Heart left ventricle (tissue), 16 donors: Measurements from ENCODE around the gene SENP5. TPM values are rescaled to one million over a fixed set of nuclear protein-coding genes. Genes with fewer than 3 reads are reported as not detected.

ENCODE experiments used
- ATAC-seq, 4 donors: fragments of 200-7000 bp; cut with Tn5 transposase; one replicate each; pipeline ENCODE4 v1.9.1; 2020 to 2022; ENCODE audit warnings: moderate library complexity in 4 of 4, mild to moderate bottlenecking in 3 of 4, moderate number of reproducible peaks in 1 of 4
- DNase-seq, 5 donors: peaks; one replicate each; pipeline ENCODE4 v3.0.0-alpha.2; 2020
- H3K27ac ChIP-seq, 12 donors: fragments of 200-600 bp; sonication (generic) in 4 of 12; one replicate each; pipeline versions ENCODE4 v1.5.0 to v1.8.0; 2016 to 2022; ENCODE audit warnings: mild to moderate bottlenecking in 2 of 12
- H3K27me3 ChIP-seq, 9 donors: fragments of 200-600 bp; sonication (generic) in 2 of 9; one replicate each; pipeline versions ENCODE4 v1.5.1 to v1.8.0; 2016 to 2022; ENCODE audit warnings: mild to moderate bottlenecking in 3 of 9
- H3K36me3 ChIP-seq, 9 donors: fragments of 200-600 bp; sonication (generic) in 2 of 9; one replicate each; pipeline versions ENCODE4 v1.5.0 to v1.8.0; 2018 to 2022; ENCODE audit warnings: mild to moderate bottlenecking in 2 of 9
- H3K4me1 ChIP-seq, 12 donors: fragments of 200-600 bp; sonication (generic) in 4 of 12; one replicate each; pipeline versions ENCODE4 v1.5.0 to v1.8.0; 2016 to 2022; ENCODE audit warnings: mild to moderate bottlenecking in 3 of 12
- H3K4me3 ChIP-seq, 12 donors: fragments of 200-600 bp; sonication (generic) in 4 of 12; one replicate each; pipeline versions ENCODE4 v1.5.0 to v1.8.0; 2017 to 2022; ENCODE audit warnings: mild to moderate bottlenecking in 9 of 12, moderate library complexity in 4 of 12
- H3K9me3 ChIP-seq, 12 donors: fragments of 200-600 bp; sonication (generic) in 4 of 12; one replicate each; pipeline versions ENCODE4 v1.5.0 to v1.8.0; 2016 to 2022; ENCODE audit warnings: mild to moderate bottlenecking in 1 of 12
- POLR2A ChIP-seq, 2 donors: fragments of 450-650 bp; IDR thresholded peaks; one replicate each; pipeline ENCODE4 v1.6.1; 2017; ENCODE audit warnings: antibody characterized with exemption in 2 of 2, mild to moderate bottlenecking in 2 of 2, moderate library complexity in 2 of 2
- WGBS, 4 donors: extraction: QIAGEN DNeasy Blood & Tissue Kit in 2 of 4; methylation state at CpG; one replicate each; pipeline versions ENCODE4 v1.1.5 to v1.1.7; 2013 to 2018; 5-methylcytosine and 5-hydroxymethylcytosine counted together
- intact Hi-C, 10 donors: fragments of 100-400 bp; cut with DNase I; formaldehyde crosslinking; loops; one replicate each; pipeline versions ENCODE4 v1.11.1 to v1.14.2; 2022
- polyA plus RNA-seq, 2 donors: library from polyadenylated mRNA; stranded (reverse); fragments of 200-250 nt; gene quantifications; one replicate each; pipeline ENCODE4 v1.2.3, GENCODE V29; 2013
- total RNA-seq, 9 donors: library from RNA; depleted of rRNA in 2 of 9; stranded (reverse); fragments of >200 nt in 2 of 9; fragmentation: NEBNext Ultra II Directional in 3 of 9; extraction: Animal tissue kit (Norgen Biotek cat#: 25700) in 3 of 9; gene quantifications; one replicate each; pipeline versions ENCODE4 v1.1.0 to v1.2.4, GENCODE V29; 2016 to 2023
- TF ChIP-seq, protein P1 (sequence below), 12 donors: fragments of 200-600 bp; sonication (generic) in 4 of 12; IDR thresholded peaks; one replicate each; pipeline versions ENCODE4 v1.5.0 to v1.8.0; 2018 to 2022; ENCODE audit warnings: antibody characterized with exemption in 12 of 12, mild to moderate bottlenecking in 5 of 12
- donor health status: ischemic (EF 13 %, LVEDD 7.1; RV severe dilation, severe dysfunction).
- donor health status: healthy with polysubstance abuse.
- donor health status: DM: no; HTN: yes; CAD: no.
- donor health status: DM: no; HTN: no; CAD: no.
- donor health status: ischemic (EF 25% LVEDD 6.9; RV normal size, moderate dysfunction).
- donor health status: ischemic (EF 25% LVEDD 5.7; RV mildly dilated, moderate dysfunction).
- donor health status: healthy.
- donor health status: DM: yes; HTN: yes; CAD: no.
- donor health status: ischemic (EF 35%, LVEDD 5.7; RV mildly dilated, moderate dysfunction).
- donor health status: nonischemic (EF 11% LVEDD 7.7; RV severe dilation, severe dysfunction).
- donor health status: DM: yes; HTN: yes; CAD: no.
- donor health status: PGD.
- donor health status: ischemic (EF 29% LVEDD 5.4; RV normal size, mild dysfunction).
- donor health status: nonischemic (EF 23%, LVEDD 6.1; RV moderate dilation, normal function).

Gene SENP5
- total and polyA plus RNA-seq, 11 donors: 7.0 to 28.5 (median 22.0) TPM

DNA sequence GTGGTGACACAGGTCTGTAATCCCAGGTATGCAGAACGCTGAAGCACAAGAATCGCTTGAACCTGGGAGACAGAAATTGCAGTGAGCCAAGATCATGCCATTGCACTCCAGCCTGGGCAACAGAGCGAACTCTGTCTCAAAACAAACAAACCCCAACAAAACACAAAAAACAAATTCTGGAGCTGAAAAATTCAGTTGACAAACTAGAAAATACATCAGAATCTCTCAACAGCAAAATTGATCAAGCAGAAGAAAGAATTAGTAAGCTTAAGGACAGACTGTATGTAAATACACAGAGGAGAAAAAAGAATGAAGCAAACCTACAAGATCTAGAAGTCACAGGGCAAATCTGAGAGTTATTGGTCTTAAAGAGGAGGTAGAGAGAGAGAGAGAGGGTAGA is 49.3 kb downstream of the SENP5 start:
- WGBS, 4 donors: 97 to 99% (median 98%) methylated on average over 3 of the region's 3 CpGs

DNA sequence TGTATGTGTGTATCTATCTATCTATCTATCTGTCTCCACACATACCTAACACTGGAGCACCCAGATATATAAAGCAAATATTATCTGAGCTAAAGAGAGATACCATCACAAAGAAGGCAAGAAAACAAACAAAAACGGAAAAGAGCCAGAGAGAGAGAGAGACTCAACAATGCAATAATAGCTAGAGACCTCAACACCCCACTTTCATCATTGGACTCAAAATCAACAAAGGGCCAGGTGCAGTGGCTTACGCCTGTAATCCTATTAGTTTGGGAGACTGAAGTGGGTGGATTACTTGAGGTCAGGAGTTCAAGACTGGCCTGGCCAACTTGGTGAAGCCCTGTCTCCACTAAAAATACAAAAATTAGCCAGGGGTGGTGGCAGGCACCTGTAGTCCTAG is 51.2 kb downstream of the SENP5 start:
- intact Hi-C loops: no loop called here
- DNase-seq: no peak

More for the DNA sequence above, 49.3 kb downstream of the SENP5 start:
- ATAC-seq (no peak), DNase-seq (no peak)
- H3K9me3 ChIP-seq: peaks cover 0 to 14% (median 0%) of the 10 kb centered on the region in 12 donors
- no peak overlapping the region for H3K27ac ChIP-seq
- peaks cover 0 to 33% (median 19%) of the 10 kb centered on the region in 9 donors for H3K36me3 ChIP-seq
- H3K4me3 ChIP-seq: no peak overlapping the region
- intact Hi-C loops: no loop called here
- peaks cover 0 to 10% (median 0%) of the 10 kb centered on the region in 12 donors for H3K4me1 ChIP-seq
- TF ChIP-seq, protein P1, sequence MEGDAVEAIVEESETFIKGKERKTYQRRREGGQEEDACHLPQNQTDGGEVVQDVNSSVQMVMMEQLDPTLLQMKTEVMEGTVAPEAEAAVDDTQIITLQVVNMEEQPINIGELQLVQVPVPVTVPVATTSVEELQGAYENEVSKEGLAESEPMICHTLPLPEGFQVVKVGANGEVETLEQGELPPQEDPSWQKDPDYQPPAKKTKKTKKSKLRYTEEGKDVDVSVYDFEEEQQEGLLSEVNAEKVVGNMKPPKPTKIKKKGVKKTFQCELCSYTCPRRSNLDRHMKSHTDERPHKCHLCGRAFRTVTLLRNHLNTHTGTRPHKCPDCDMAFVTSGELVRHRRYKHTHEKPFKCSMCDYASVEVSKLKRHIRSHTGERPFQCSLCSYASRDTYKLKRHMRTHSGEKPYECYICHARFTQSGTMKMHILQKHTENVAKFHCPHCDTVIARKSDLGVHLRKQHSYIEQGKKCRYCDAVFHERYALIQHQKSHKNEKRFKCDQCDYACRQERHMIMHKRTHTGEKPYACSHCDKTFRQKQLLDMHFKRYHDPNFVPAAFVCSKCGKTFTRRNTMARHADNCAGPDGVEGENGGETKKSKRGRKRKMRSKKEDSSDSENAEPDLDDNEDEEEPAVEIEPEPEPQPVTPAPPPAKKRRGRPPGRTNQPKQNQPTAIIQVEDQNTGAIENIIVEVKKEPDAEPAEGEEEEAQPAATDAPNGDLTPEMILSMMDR (IDR thresholded peaks at IDR 0.05): no peak
- no peak for TF ChIP-seq POLR2A (IDR thresholded peaks at IDR 0.05)
- no peaks in the 10 kb centered on the region for H3K27me3 ChIP-seq

DNA sequence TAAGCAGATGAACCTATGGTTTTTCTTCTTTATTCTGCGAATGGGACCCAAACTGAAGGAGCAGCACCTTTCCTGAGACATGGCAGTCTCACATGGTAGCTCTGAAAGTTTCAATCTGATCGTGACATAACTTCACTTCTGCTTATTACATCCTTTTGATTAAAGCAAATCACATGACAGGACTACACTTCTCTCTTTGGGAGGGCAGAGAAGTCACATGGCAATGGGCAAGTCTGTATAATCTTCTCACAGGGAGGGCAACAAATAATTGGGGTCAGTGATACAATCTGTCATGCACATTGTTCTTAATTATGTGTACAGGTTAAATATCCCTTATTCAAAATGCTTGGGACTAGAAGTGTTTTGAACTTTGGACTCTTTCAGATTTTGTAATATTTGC is 53.0 kb downstream of the SENP5 start:
- Histone ChIP-seq H3K9me3 (peaks cover 0 to 14% (median 0%) of the 10 kb centered on the region in 12 donors), H3K36me3 (peaks cover 0 to 52% (median 43%) of the 10 kb centered on the region in 9 donors), H3K4me1 (peaks cover 0 to 10% (median 0%) of the 10 kb centered on the region in 12 donors), H3K4me3 (no peak overlapping the region), H3K27ac (peak overlapping the region in 1 of 12 donors; percentile 38), H3K27me3 (no peaks in the 10 kb centered on the region)
- DNase-seq (no peak), ATAC-seq (peak in 1 of 4 donors; percentile 48)
- 51 to 74% (median 61%) methylated on average over 2 of the region's 2 CpGs for WGBS, 4 donors
- TF ChIP-seq, protein P1 (IDR thresholded peaks at IDR 0.05): no peak
- TF ChIP-seq POLR2A (IDR thresholded peaks at IDR 0.05): no peak
- intact Hi-C loops: no loop called here

More for the DNA sequence above, 51.2 kb downstream of the SENP5 start:
- 87 to 95% (median 89%) methylated on average over 2 of the region's 2 CpGs for WGBS, 4 donors
- TF ChIP-seq POLR2A (IDR thresholded peaks at IDR 0.05): no peak
- TF ChIP-seq, protein P1 (IDR thresholded peaks at IDR 0.05): no peak
- Histone ChIP-seq H3K4me1 (peaks cover 0 to 10% (median 0%) of the 10 kb centered on the region in 12 donors), H3K4me3 (no peak overlapping the region), H3K27me3 (no peaks in the 10 kb centered on the region), H3K27ac (no peak overlapping the region), H3K9me3 (peaks cover 0 to 14% (median 0%) of the 10 kb centered on the region in 12 donors), H3K36me3 (peaks cover 0 to 51% (median 38%) of the 10 kb centered on the region in 9 donors)
- no peak for ATAC-seq

DNA sequence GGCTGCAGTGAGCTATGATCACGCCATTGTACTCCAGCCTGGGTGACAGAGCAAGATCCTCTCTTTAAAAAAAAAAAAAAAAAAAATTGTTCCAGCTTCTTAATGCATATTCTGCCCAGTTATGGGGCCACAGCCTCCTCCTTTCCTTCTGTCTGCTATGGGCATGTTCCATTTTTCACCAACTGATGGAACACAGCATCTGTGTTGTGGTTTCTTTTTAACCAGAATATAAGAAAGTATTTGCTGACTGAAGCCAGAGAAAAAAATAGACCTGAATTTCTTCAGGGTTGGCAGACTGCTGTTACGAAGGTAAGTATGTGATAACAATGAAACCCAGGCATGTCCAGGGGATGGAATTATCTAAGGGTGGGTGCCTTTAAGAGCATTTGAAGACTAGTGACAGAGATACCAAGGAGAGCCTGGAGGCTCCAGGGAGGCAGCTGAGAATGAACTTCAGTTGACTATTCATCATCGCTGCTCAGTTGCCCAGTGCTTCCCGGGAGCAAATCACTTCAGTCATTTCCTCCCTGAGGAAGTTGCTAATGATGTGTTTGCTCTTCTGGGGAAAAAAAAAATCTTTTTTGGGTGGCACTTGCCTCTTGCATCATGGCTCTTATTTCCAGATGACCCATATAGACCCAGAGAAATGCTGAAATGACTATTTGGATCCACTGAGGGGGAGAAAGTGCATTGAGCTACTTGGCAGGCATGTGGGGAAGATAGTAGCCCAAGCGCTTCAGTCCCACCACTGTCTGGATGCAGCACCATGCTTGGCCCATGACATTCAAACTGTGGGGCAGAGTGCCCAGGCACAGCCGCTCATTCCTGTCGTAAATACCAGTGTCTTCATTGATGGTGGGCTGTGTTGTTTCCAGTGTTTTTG is 60.1 kb downstream of the SENP5 start:
- DNase-seq: no peak
- Histone ChIP-seq H3K27ac (no peak overlapping the region), H3K4me3 (no peak overlapping the region), H3K4me1 (no peaks in the 10 kb centered on the region), H3K9me3 (no peaks in the 10 kb centered on the region), H3K27me3 (no peaks in the 10 kb centered on the region), H3K36me3 (peaks cover 0 to 93% (median 80%) of the 10 kb centered on the region in 9 donors)
- TF ChIP-seq, protein P1 (IDR thresholded peaks at IDR 0.05): no peak
- TF ChIP-seq POLR2A (IDR thresholded peaks at IDR 0.05): no peak
- intact Hi-C loops: no loop called here
- no peak for ATAC-seq
- WGBS, 4 donors: 85 to 93% (median 90%) methylated on average over 7 of the region's 7 CpGs
